GM12878 (cell line): ENCODE results near the gene PKD1L1. TPM values are rescaled to one million over a fixed set of nuclear protein-coding genes. Genes with fewer than 3 reads are reported as not detected.

ENCODE experiments used
- ATAC-seq: fragments of 200-7000 bp; cut with Tn5 transposase; 3 replicates; pipeline ENCODE4 v1.9.1; 2020; ENCODE audit warnings: mild to moderate bottlenecking, moderate library complexity
- BruUV-seq: library from RNA; stranded (reverse); fragments of 400-500 nt; replicated peaks from 2 replicates; lab custom pipeline; 2021; lab: Mats Ljungman, UMichigan
- CTCF ChIA-PET: fragments of 300-600 bp; sonication (Branson Sonifier 250); formaldehyde crosslinking; extraction: SDS; loops from one replicate; lab custom pipeline; 2021; ENCODE audit warnings: inconsistent platforms; lab: Yijun Ruan, JAX
- POLR2A ChIA-PET: fragments of 350-600 bp; formaldehyde crosslinking; extraction: SDS; loops from one replicate; lab custom pipeline; 2021; ENCODE audit warnings: inconsistent platforms; lab: Charles Lee
- RAD21 ChIA-PET: fragments of 300-600 bp; sonication (Branson Sonifier 250); formaldehyde crosslinking; loops from one replicate; lab custom pipeline; 2023; ENCODE audit warnings: antibody characterized with exemption; ENCODE audit not compliant: unreplicated experiment; lab: Charles Lee
- SMC1A ChIA-PET: fragments of 300-600 bp; sonication (Branson Sonifier 250); formaldehyde crosslinking; loops from one replicate; lab custom pipeline; 2023; ENCODE audit not compliant: unreplicated experiment, uncharacterized antibody; lab: Charles Lee
- DNase-seq: peaks from one replicate; pipeline ENCODE4 v3.0.0-alpha.2; 2011; ENCODE audit warnings: low read depth, low spot score
- FAIRE-seq: peaks from 3 replicates; lab custom pipeline; 2011; peaks lifted over from hg19 to GRCh38; lab: Jason Lieb, UNC
- H2AFZ ChIP-seq: 2 replicates; pipeline ENCODE4 v1.6.0; 2011; ENCODE audit warnings: low read depth, low read length, control low read depth; ENCODE audit not compliant: control insufficient read depth
- H3K27ac ChIP-seq: 2 replicates; pipeline ENCODE4 v1.5.1; 2011; ENCODE audit warnings: control low read depth; ENCODE audit not compliant: control insufficient read depth, insufficient read depth
- H3K27me3 ChIP-seq, 2 experiments: replicated peaks in 1 of 2; 2 replicates each; pipeline versions ENCODE4 v1.6.0 to v1.6.1; 2011; ENCODE audit warnings: low read length in 1 of 2; ENCODE audit not compliant: control insufficient read depth in 2 of 2, insufficient read depth in 2 of 2
- H3K36me3 ChIP-seq, 2 experiments: 2 replicates each; pipeline ENCODE4 v1.5.1; 2011; ENCODE audit warnings: low read length in 1 of 2; ENCODE audit not compliant: control insufficient read depth in 2 of 2, insufficient read depth in 2 of 2
- H3K4me1 ChIP-seq: 2 replicates; pipeline ENCODE4 v1.6.1; 2011; ENCODE audit warnings: mild to moderate bottlenecking, low read length, moderate library complexity, mixed read lengths; ENCODE audit not compliant: control insufficient read depth, insufficient read depth
- H3K4me2 ChIP-seq: 2 replicates; pipeline ENCODE4 v1.6.0; 2011; ENCODE audit warnings: control low read depth; ENCODE audit not compliant: control insufficient read depth, insufficient read depth
- H3K4me3 ChIP-seq: fragments of 200-600 bp; sonication (generic); 2 replicates; pipeline ENCODE4 v1.5.1; 2016
- H3K79me2 ChIP-seq: 2 replicates; pipeline ENCODE4 v1.6.0; 2011; ENCODE audit warnings: low read length; ENCODE audit not compliant: control insufficient read depth, insufficient read depth
- H3K9ac ChIP-seq: 2 replicates; pipeline ENCODE4 v1.8.0; 2011; ENCODE audit warnings: low read length, control low read depth, mixed read lengths; ENCODE audit not compliant: control insufficient read depth, insufficient read depth
- H3K9me3 ChIP-seq: replicated peaks from 3 replicates; pipeline ENCODE4 v1.5.1; 2011; ENCODE audit warnings: mild to moderate bottlenecking, low read length; ENCODE audit not compliant: control insufficient read depth, insufficient read depth
- H4K20me1 ChIP-seq: 2 replicates; pipeline ENCODE4 v1.6.0; 2011; ENCODE audit not compliant: control insufficient read depth, insufficient read depth
- ELK1 ChIP-seq: IDR thresholded peaks from 2 replicates; pipeline ENCODE4 v1.6.1; 2012; ENCODE audit warnings: low read depth, low read length, improper control_type of control experiment
- IRF5 ChIP-seq: fragments of 450-650 bp; IDR thresholded peaks from 2 replicates; pipeline ENCODE4 v1.6.1; 2017; ENCODE audit warnings: borderline replicate concordance
- LARP7 ChIP-seq: fragments of 450-650 bp; IDR thresholded peaks from 2 replicates; pipeline ENCODE4 v1.6.1; 2017; ENCODE audit warnings: mild to moderate bottlenecking
- MAX ChIP-seq: IDR thresholded peaks from 2 replicates; pipeline ENCODE4 v1.6.1; 2012; ENCODE audit warnings: low read depth, low read length, improper control_type of control experiment
- REST ChIP-seq: IDR thresholded peaks from 2 replicates; pipeline ENCODE4 v1.6.1; 2012; ENCODE audit warnings: mild to moderate bottlenecking, low read depth, low read length
- SKIL ChIP-seq: fragments of 450-650 bp; IDR thresholded peaks from 2 replicates; pipeline ENCODE4 v1.6.1; 2017; ENCODE audit warnings: mild to moderate bottlenecking, low read depth, inconsistent platforms; ENCODE audit not compliant: poor library complexity, severe bottlenecking
- YY1 ChIP-seq: IDR thresholded peaks from 2 replicates; pipeline ENCODE4 v1.6.1; 2011; ENCODE audit warnings: low read depth, mild to moderate bottlenecking, low read length
- ZBTB11 ChIP-seq: fragments of 450-650 bp; formaldehyde crosslinking; IDR thresholded peaks from 2 replicates; pipeline ENCODE4 v1.5.0; 2022; ENCODE audit warnings: mild to moderate bottlenecking, missing genetic modification characterization
- WGBS: methylation state at CpG from one replicate; pipeline ENCODE4 v1.1.6; 2016; ENCODE audit warnings: low lambda C conversion rate; ENCODE audit not compliant: insufficient replicate concordance, insufficient coverage; ENCODE audit errors: missing lambda C conversion rate; 5-methylcytosine and 5-hydroxymethylcytosine counted together
- in situ Hi-C: fragments of 300-500 bp; cut with MboI; formaldehyde crosslinking; loops from 9 replicates; pipeline ENCODE4 v1.14.3; 2018; ENCODE audit warnings: mixed read lengths
- intact Hi-C: fragments of 100-400 bp; cut with micrococcal nuclease; formaldehyde crosslinking; loops from one replicate; pipeline ENCODE4 v1.14.2; 2022; ENCODE audit not compliant: unreplicated experiment
- polyA plus RNA-seq, 11 experiments: library from polyadenylated mRNA; depleted of rRNA in 4 of 11; unstranded in 6 of 11; stranded (reverse) in 5 of 11; fragments of >200 nt; fragmentation: Nextera tagmentation in 4 of 11; fragmentation: Illumina TruSeq in 1 of 11; extraction: Ambion mirVana in 4 of 11; extraction: Trizol in 1 of 11; gene quantifications; 1 replicate in 1 of 11; 2 replicates in 10 of 11; pipeline versions ENCODE4 v1.2.1 to v1.2.3, GENCODE V29; 2011 to 2016; ENCODE audit warnings: inconsistent platforms in 2 of 11, missing spikeins in 2 of 11, low read depth in 1 of 11
- total RNA-seq, 4 experiments: library from RNA; depleted of rRNA in 3 of 4; stranded (reverse); fragments of >200 nt in 3 of 4; fragmentation: Illumina TruSeq in 1 of 4; extraction: Trizol in 1 of 4; gene quantifications; 2 replicates each; pipeline versions ENCODE4 v1.2.1 to v1.2.3, GENCODE V29; 2013 to 2021

The PKD1L1 gene
- total and polyA plus RNA-seq, 10 of the 15 experiments (the other 5 are each of a cell fraction or from before 2014, with no cell fraction given), result under 0.01 to 0.05 (median 0.02) TPM; not detected in 3

- ATAC-seq (no peak), FAIRE-seq (no peak), DNase-seq (no peak)
- intact Hi-C loops (loop anchor here (5.0 kb wide), 1 partner anchor 318 kb away; no protein-coding TSS in a partner anchor), in situ Hi-C loops (loop anchor here (5.0 to 25.0 kb wide), 2 partner anchors 173 to 1823 kb away; partner anchors contain the start of gene VWC2)
- Histone ChIP-seq H3K9me3 (no peaks in the 10 kb centered on the region), H3K4me2 (no peak overlapping the region), H3K36me3 (no peaks in the 10 kb centered on the region), H3K27me3 (no peaks in the 10 kb centered on the region; a peak in 2 of 4 replicates), H3K4me3 (no peak overlapping the region), H3K79me2 (no peaks in the 10 kb centered on the region), H4K20me1 (no peaks in the 10 kb centered on the region), H2AFZ (no peak overlapping the region), H3K4me1 (peaks cover 28% of the 10 kb centered on the region), H3K27ac (no peak overlapping the region), H3K9ac (no peak overlapping the region)
- TF ChIP-seq ZBTB11 (CRISPR knock-in tag) (no peak), REST (no peak), LARP7 (no peak), YY1 (no peak), SKIL (no peak), MAX (no peak), ELK1 (no peak), IRF5 (no peak)
- SMC1A ChIA-PET, result interaction anchor here (1.0 to 1.4 kb wide), 2 partner anchors 9 to 88 kb away, joined by 3 read pairs; partner anchors contain the start of gene PKD1L1
- RAD21 ChIA-PET, result interaction anchor here (1.2 to 1.5 kb wide), 2 partner anchors 169 to 673 kb away, joined by 3 to 11 read pairs; no protein-coding TSS in a partner anchor
- CTCF ChIA-PET, result interaction anchor here (0.7 to 2.3 kb wide), 8 partner anchors 9 to 673 kb away, joined by 3 to 11 read pairs (median 4); partner anchors contain the start of gene PKD1L1
- POLR2A ChIA-PET, result no interaction called here
- 87% methylated on average over 6 of the region's 7 CpGs for WGBS
- BruUV-seq, result no TSS peak
Observed at GRCh38 chr7:47939425-47940036, 8.7 kb downstream of the PKD1L1 start.
